Keratinocyte (primary cell): ENCODE data around the gene SYNDIG1.

Experiments used
- CTCF ChIP-seq, 3 experiments: IDR thresholded peaks in 1 of 3; conservative IDR thresholded peaks in 1 of 3; optimal IDR thresholded peaks in 1 of 3; 2 replicates in 2 of 3; 3 replicates in 1 of 3; pipeline versions ENCODE3 to v1.5.1; 2011; ENCODE audit warnings: low read length in 3 of 3, mild to moderate bottlenecking in 3 of 3, moderate library complexity in 2 of 3, control low read depth in 1 of 3, inconsistent platforms in 1 of 3; ENCODE audit not compliant: insufficient read depth in 2 of 3; ENCODE audit errors: extremely low read depth in 1 of 3
- EZH2 ChIP-seq: IDR thresholded peaks from one replicate; pipeline ENCODE4 v1.6.1; 2012; ENCODE audit warnings: inconsistent platforms, mild to moderate bottlenecking, low read length, moderate library complexity

GRCh38 chr20:24502661-24503060 lies 33.2 kb downstream of the SYNDIG1 start:
- TF ChIP-seq CTCF (optimal IDR thresholded peaks at IDR 0.05 in 1 of 3, IDR thresholded peaks at IDR 0.05 in 1 of 3, conservative IDR thresholded peaks at IDR 0.05 in 1 of 3; ENCODE audit: extremely low read depth in 1 of 3, insufficient read depth in 2 of 3, low read length in 3 of 3) (no peak), EZH2 (no peak)
